ENCODE data around the gene ATP7B.

GRCh38 chr13:51916051-51916818 lies 95.0 kb downstream of the ATP7B start:
- no peak for TF ChIP-seq GATA2 (IDR thresholded peaks at IDR 0.05; ENCODE audit: low read depth, low read length)
- TF ChIP-seq GATA3 (IDR thresholded peaks at IDR 0.05; ENCODE audit: low read depth, low read length): no peak

All from SH-SY5Y (cell line).